ENCODE measurements around the gene ZFYVE27. TPM values are rescaled to one million over a fixed set of nuclear protein-coding genes. Genes with fewer than 3 reads are reported as not detected.

Gene ZFYVE27
- total RNA-seq, 1 experiment from 2014 or later = 31.7 TPM

GRCh38 chr10:97801422-97801821 is 64.5 kb downstream of the ZFYVE27 start:
- CTCF ChIA-PET = interaction anchor here (0.6 kb wide), 1 partner anchor 8 kb away, joined by 4 read pairs; no protein-coding TSS in a partner anchor
- peaks cover 5% of the 10 kb centered on the region for H3K9me3 ChIP-seq (ENCODE audit: low read depth, low read length, poor library complexity, severe bottlenecking)
- H3K4me3 ChIP-seq (ENCODE audit: low read depth, low read length, poor library complexity, severe bottlenecking) = no peak overlapping the region
- no TSS peak for BruUV-seq (replicated peaks)
- no peaks in the 10 kb centered on the region for H3K4me1 ChIP-seq (ENCODE audit: insufficient read depth, low read length, poor library complexity, severe bottlenecking)
- POLR2A ChIA-PET (ENCODE audit: low non-redundant PET) = no interaction called here
- H3K27ac ChIP-seq (ENCODE audit: low read depth, low read length, poor library complexity, severe bottlenecking) = no peak overlapping the region
- TF ChIP-seq CTCF (conservative IDR thresholded peaks at IDR 0.05; ENCODE audit: low read depth, low read length) = no peak
- TF ChIP-seq EZH2 (IDR thresholded peaks at IDR 0.05; ENCODE audit: borderline replicate concordance, low read depth, low read length, poor library complexity, severe bottlenecking) = no peak
- intact Hi-C loops (cut with micrococcal nuclease; ENCODE audit: unreplicated experiment) = no loop called here
- no peak for DNase-seq (ENCODE audit: low spot score)
- H3K27me3 ChIP-seq (replicated peaks; ENCODE audit: insufficient read depth, low read depth, low read length, poor library complexity) = peaks cover 9% of the 10 kb centered on the region
- H3K36me3 ChIP-seq (ENCODE audit: insufficient read depth, low read length, poor library complexity, severe bottlenecking) = no peaks in the 10 kb centered on the region

GRCh38 chr10:97805096-97805884 is 68.4 kb downstream of the ZFYVE27 start:
- POLR2A ChIA-PET (ENCODE audit: low non-redundant PET) = no interaction called here
- intact Hi-C loops (cut with micrococcal nuclease; ENCODE audit: unreplicated experiment) = no loop called here

GRCh38 chr10:97805949-97806348 is 69.0 kb downstream of the ZFYVE27 start:
- Histone ChIP-seq H3K4me1 (ENCODE audit: insufficient read depth, low read length, poor library complexity, severe bottlenecking) (no peaks in the 10 kb centered on the region), H3K27me3 (replicated peaks; ENCODE audit: insufficient read depth, low read depth, low read length, poor library complexity) (no peaks in the 10 kb centered on the region), H3K36me3 (ENCODE audit: insufficient read depth, low read length, poor library complexity, severe bottlenecking) (no peaks in the 10 kb centered on the region), H3K4me3 (ENCODE audit: low read depth, low read length, poor library complexity, severe bottlenecking) (no peak overlapping the region), H3K9me3 (ENCODE audit: low read depth, low read length, poor library complexity, severe bottlenecking) (no peaks in the 10 kb centered on the region), H3K27ac (ENCODE audit: low read depth, low read length, poor library complexity, severe bottlenecking) (no peak overlapping the region)
- no TSS peak for BruUV-seq (replicated peaks)
- POLR2A ChIA-PET (ENCODE audit: low non-redundant PET) = no interaction called here
- intact Hi-C loops (cut with micrococcal nuclease; ENCODE audit: unreplicated experiment) = no loop called here
- TF ChIP-seq CTCF (conservative IDR thresholded peaks at IDR 0.05; ENCODE audit: low read depth, low read length) = no peak
- no peak for TF ChIP-seq EZH2 (IDR thresholded peaks at IDR 0.05; ENCODE audit: borderline replicate concordance, low read depth, low read length, poor library complexity, severe bottlenecking)
- CTCF ChIA-PET = no interaction called here
- DNase-seq (ENCODE audit: low spot score) = no peak

More at GRCh38 chr10:97805096-97805884, 68.4 kb downstream of the ZFYVE27 start:
- no TSS peak for BruUV-seq (replicated peaks)
- DNase-seq (ENCODE audit: low spot score) = no peak
- H3K27me3 ChIP-seq (replicated peaks; ENCODE audit: insufficient read depth, low read depth, low read length, poor library complexity) = no peaks in the 10 kb centered on the region
- CTCF ChIA-PET = no interaction called here
- no peaks in the 10 kb centered on the region for H3K36me3 ChIP-seq (ENCODE audit: insufficient read depth, low read length, poor library complexity, severe bottlenecking)
- H3K9me3 ChIP-seq (ENCODE audit: low read depth, low read length, poor library complexity, severe bottlenecking) = no peaks in the 10 kb centered on the region
- H3K27ac ChIP-seq (ENCODE audit: low read depth, low read length, poor library complexity, severe bottlenecking) = no peak overlapping the region
- no peak for TF ChIP-seq EZH2 (IDR thresholded peaks at IDR 0.05; ENCODE audit: borderline replicate concordance, low read depth, low read length, poor library complexity, severe bottlenecking)
- TF ChIP-seq CTCF (conservative IDR thresholded peaks at IDR 0.05; ENCODE audit: low read depth, low read length) = no peak
- H3K4me3 ChIP-seq (ENCODE audit: low read depth, low read length, poor library complexity, severe bottlenecking) = no peak overlapping the region
- H3K4me1 ChIP-seq (ENCODE audit: insufficient read depth, low read length, poor library complexity, severe bottlenecking) = no peaks in the 10 kb centered on the region

All from A673 (cell line).